ENCODE measurements around the gene ERCC6. TPM values are rescaled to one million over a fixed set of nuclear protein-coding genes. Genes with fewer than 3 reads are reported as not detected.

The ERCC6 gene
- total and polyA plus RNA-seq, 2 donors (not counting 1 experiment from before 2014, with no cell fraction given), result 6.9 to 12.6 TPM

- no peak for DNase-seq (ENCODE audit: low read depth in 2 of 2)
- H3K36me3 ChIP-seq (ENCODE audit: control insufficient read depth, insufficient read depth, low read length), result no peaks in the 10 kb centered on the region
- H3K4me2 ChIP-seq (ENCODE audit: extremely low read depth, insufficient read depth, low read length), result no peak overlapping the region
- no peak overlapping the region for H3K27ac ChIP-seq (ENCODE audit: insufficient read depth, low read length)
- TF ChIP-seq, protein P1, sequence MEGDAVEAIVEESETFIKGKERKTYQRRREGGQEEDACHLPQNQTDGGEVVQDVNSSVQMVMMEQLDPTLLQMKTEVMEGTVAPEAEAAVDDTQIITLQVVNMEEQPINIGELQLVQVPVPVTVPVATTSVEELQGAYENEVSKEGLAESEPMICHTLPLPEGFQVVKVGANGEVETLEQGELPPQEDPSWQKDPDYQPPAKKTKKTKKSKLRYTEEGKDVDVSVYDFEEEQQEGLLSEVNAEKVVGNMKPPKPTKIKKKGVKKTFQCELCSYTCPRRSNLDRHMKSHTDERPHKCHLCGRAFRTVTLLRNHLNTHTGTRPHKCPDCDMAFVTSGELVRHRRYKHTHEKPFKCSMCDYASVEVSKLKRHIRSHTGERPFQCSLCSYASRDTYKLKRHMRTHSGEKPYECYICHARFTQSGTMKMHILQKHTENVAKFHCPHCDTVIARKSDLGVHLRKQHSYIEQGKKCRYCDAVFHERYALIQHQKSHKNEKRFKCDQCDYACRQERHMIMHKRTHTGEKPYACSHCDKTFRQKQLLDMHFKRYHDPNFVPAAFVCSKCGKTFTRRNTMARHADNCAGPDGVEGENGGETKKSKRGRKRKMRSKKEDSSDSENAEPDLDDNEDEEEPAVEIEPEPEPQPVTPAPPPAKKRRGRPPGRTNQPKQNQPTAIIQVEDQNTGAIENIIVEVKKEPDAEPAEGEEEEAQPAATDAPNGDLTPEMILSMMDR (conservative IDR thresholded peaks at IDR 0.05 in 1 of 2, IDR thresholded peaks at IDR 0.05 in 1 of 2; ENCODE audit: low read depth in 1 of 2, low read length in 2 of 2), result no peak
- TF ChIP-seq EZH2 (IDR thresholded peaks at IDR 0.05; ENCODE audit: low read length, missing control alignments), result no peak
- no peak overlapping the region for H3K9ac ChIP-seq (ENCODE audit: insufficient read depth, low read length)
- H4K20me1 ChIP-seq (ENCODE audit: control insufficient read depth, extremely low read depth, insufficient read depth, low read length), result no peaks in the 10 kb centered on the region
- H3K4me3 ChIP-seq (replicated peaks in 1 of 4; ENCODE audit: control extremely low read depth in 1 of 4, insufficient read depth in 1 of 4, low read depth in 3 of 4, low read length in 4 of 4), result no peak overlapping the region
- no peaks in the 10 kb centered on the region for H3K4me1 ChIP-seq (ENCODE audit: control insufficient read depth, extremely low read depth, insufficient read depth, low read length)
- H2AFZ ChIP-seq (ENCODE audit: low read length), result no peak overlapping the region
- H3K27me3 ChIP-seq (ENCODE audit: control insufficient read depth, insufficient read depth, low read length), result no peaks in the 10 kb centered on the region
- no peaks in the 10 kb centered on the region for H3K9me3 ChIP-seq (ENCODE audit: control insufficient read depth, insufficient read depth, low read depth, low read length)
- H3K79me2 ChIP-seq (ENCODE audit: control insufficient read depth, insufficient read depth, low read length), result no peaks in the 10 kb centered on the region
These were observed 14.4 kb downstream of the ERCC6 start for GRCh38 chr10:49524496-49524895.

DNA sequence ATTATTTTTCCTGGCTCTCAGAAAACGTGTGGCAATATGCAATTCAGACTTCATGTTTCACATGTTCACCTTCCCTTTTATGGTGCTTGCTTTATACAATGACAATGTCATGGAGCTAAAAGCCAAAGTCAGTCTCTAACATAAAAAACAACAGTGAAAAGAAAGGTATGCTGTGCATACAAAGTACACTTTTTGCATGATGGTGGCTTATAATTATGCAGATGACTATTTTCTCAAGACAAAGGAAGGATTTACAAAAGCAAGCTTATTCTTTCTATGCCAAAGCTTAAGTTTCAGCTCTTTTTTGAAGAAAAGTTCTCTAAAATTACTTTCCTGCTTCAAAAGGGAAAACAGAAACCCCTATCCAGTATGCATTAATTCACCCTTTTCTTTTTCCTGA is 15.6 kb downstream of the ERCC6 start:
- no peaks in the 10 kb centered on the region for H3K27me3 ChIP-seq (ENCODE audit: control insufficient read depth, insufficient read depth, low read length)
- H4K20me1 ChIP-seq (ENCODE audit: control insufficient read depth, extremely low read depth, insufficient read depth, low read length), result no peaks in the 10 kb centered on the region
- no peak overlapping the region for H3K9ac ChIP-seq (ENCODE audit: insufficient read depth, low read length)
- H3K4me2 ChIP-seq (ENCODE audit: extremely low read depth, insufficient read depth, low read length), result no peak overlapping the region
- no peaks in the 10 kb centered on the region for H3K36me3 ChIP-seq (ENCODE audit: control insufficient read depth, insufficient read depth, low read length)
- DNase-seq (ENCODE audit: low read depth in 2 of 2), result no peak
- H3K79me2 ChIP-seq (ENCODE audit: control insufficient read depth, insufficient read depth, low read length), result no peaks in the 10 kb centered on the region
- TF ChIP-seq, protein P1 (conservative IDR thresholded peaks at IDR 0.05 in 1 of 2, IDR thresholded peaks at IDR 0.05 in 1 of 2; ENCODE audit: low read depth in 1 of 2, low read length in 2 of 2), result no peak
- no peak for TF ChIP-seq EZH2 (IDR thresholded peaks at IDR 0.05; ENCODE audit: low read length, missing control alignments)
- no peak overlapping the region for H2AFZ ChIP-seq (ENCODE audit: low read length)
- no peak overlapping the region for H3K4me3 ChIP-seq (replicated peaks in 1 of 4; ENCODE audit: control extremely low read depth in 1 of 4, insufficient read depth in 1 of 4, low read depth in 3 of 4, low read length in 4 of 4)
- no peak overlapping the region for H3K27ac ChIP-seq (ENCODE audit: insufficient read depth, low read length)
- H3K4me1 ChIP-seq (ENCODE audit: control insufficient read depth, extremely low read depth, insufficient read depth, low read length), result no peaks in the 10 kb centered on the region
- H3K9me3 ChIP-seq (ENCODE audit: control insufficient read depth, insufficient read depth, low read depth, low read length), result no peaks in the 10 kb centered on the region

DNA sequence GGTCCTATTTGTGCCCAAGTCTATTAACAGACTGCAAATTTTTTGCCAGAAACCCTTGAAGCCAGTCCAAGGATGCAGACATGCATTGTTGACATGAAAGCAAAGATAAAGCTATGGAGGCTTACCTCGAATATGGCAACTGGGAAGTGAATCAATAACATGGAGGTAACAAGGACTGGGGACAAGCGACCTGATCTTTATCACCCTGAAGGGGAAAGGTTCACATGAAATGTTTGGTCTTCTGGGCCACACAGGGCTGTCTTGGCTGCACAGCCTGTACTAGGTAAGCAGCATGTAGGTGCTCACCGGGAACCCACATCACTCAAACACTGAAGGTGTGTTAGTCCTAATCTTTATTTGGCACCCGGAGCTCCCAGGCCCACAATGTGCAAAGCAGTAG is 17.9 kb downstream of the ERCC6 start:
- Histone ChIP-seq H3K27ac (ENCODE audit: insufficient read depth, low read length) (no peak overlapping the region), H3K79me2 (ENCODE audit: control insufficient read depth, insufficient read depth, low read length) (no peaks in the 10 kb centered on the region), H4K20me1 (ENCODE audit: control insufficient read depth, extremely low read depth, insufficient read depth, low read length) (no peaks in the 10 kb centered on the region), H3K9me3 (ENCODE audit: control insufficient read depth, insufficient read depth, low read depth, low read length) (no peaks in the 10 kb centered on the region), H3K36me3 (ENCODE audit: control insufficient read depth, insufficient read depth, low read length) (no peaks in the 10 kb centered on the region), H3K4me3 (replicated peaks in 1 of 4; ENCODE audit: control extremely low read depth in 1 of 4, insufficient read depth in 1 of 4, low read depth in 3 of 4, low read length in 4 of 4) (no peak overlapping the region), H3K27me3 (ENCODE audit: control insufficient read depth, insufficient read depth, low read length) (no peaks in the 10 kb centered on the region), H3K9ac (ENCODE audit: insufficient read depth, low read length) (no peak overlapping the region), H3K4me1 (ENCODE audit: control insufficient read depth, extremely low read depth, insufficient read depth, low read length) (no peaks in the 10 kb centered on the region), H3K4me2 (ENCODE audit: extremely low read depth, insufficient read depth, low read length) (no peak overlapping the region), H2AFZ (ENCODE audit: low read length) (no peak overlapping the region)
- TF ChIP-seq, protein P1 (conservative IDR thresholded peaks at IDR 0.05 in 1 of 2, IDR thresholded peaks at IDR 0.05 in 1 of 2; ENCODE audit: low read depth in 1 of 2, low read length in 2 of 2), result no peak
- no peak for TF ChIP-seq EZH2 (IDR thresholded peaks at IDR 0.05; ENCODE audit: low read length, missing control alignments)
- DNase-seq (ENCODE audit: low read depth in 2 of 2), result no peak
